ENCODE data around the gene UBN1. TPM values are rescaled to one million over a fixed set of nuclear protein-coding genes. Genes with fewer than 3 reads are reported as not detected.

Gene UBN1
- total RNA-seq, 1 experiment from 2014 or later: 36.2 TPM

DNA sequence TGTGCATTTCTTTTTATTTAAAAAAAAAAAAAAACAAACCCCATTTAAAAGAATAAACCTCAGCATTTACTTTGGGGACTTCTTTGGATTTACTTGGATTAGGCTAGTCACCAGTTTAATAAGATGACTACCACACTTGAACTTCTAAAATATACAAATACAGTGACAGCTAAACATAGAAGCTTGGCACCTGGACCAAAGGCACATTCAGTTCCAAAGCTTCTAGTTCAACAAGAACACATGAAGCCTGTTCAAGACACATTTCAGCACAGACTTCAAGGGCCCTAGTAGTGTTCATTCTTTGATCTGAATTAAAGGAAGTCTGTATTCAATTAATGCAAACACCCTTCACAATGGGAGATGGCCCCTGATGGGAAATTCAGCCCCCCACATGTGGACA lies 33.2 kb upstream of the UBN1 start:
- DNase-seq (ENCODE audit: low read depth): no peak

DNA sequence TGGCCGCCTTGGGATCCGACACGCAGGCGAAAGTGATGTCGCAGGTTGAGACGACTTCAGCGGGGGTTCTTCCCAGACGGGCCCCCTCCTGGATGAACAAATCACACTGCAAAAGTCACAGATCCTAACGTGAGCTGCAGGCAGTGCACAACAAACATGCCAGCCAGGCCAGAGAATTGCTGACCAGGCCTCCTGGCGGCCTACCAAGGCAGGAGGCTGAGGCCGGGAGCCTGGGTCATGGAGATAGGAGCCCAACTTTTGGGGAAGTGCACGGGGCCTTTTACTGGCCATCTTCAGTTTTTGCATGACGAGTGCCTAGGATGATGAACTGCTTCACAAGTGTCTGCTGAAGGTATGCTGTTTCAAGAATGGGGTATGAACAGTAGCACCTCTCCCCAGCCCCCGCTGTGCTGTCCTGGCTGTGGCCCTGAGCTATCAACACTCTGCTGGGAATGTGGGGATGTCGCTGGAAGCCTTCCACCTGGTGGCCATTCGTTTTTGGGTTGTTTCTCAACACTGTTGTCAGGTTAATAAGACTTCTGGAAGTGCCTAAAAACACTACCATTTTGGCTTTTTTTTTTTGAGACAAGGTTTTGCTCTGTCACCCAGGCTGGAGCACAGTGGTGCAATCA lies 32.6 kb upstream of the UBN1 start:
- no peak for DNase-seq (ENCODE audit: low read depth)

DNA sequence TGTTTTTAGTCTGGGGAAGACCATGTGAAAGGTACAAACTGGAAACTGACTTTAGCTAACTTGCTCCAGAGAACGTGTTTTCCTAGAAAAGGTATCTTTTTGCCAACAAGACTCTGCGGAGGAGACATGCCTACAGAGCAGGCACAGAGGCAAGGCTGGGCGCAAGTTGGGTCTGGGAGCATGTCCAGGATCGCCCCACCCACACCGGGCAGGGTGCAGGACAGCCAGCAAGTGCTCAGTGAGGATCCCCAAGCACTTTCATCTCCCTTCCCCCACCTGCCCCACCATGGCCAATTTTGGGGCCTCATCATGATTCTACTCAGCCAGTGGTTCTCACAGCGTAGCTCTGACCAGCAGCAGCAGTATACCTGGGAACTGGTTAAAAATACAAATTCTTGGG lies 26.6 kb upstream of the UBN1 start:
- DNase-seq (ENCODE audit: low read depth): no peak

DNA sequence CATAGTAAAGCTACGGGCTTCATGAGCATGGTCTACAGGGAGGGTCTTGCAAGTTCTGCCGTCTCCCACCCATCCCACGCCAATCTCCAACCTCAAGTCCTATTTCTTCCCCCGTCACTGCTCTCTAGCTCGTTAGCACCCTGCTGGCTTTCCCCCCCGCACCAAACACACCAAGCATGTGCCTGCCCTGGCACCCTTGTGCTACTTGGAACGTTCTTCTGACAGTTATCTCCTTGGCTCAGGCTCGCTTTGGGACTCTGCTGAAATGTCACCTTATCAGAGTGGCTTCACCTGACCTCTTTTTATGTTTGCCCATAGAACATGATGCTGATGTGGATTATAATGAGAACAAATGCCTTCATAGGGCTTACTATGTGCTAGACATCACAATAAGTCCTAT lies 22.1 kb upstream of the UBN1 start:
- no peak for DNase-seq (ENCODE audit: low read depth)

DNA sequence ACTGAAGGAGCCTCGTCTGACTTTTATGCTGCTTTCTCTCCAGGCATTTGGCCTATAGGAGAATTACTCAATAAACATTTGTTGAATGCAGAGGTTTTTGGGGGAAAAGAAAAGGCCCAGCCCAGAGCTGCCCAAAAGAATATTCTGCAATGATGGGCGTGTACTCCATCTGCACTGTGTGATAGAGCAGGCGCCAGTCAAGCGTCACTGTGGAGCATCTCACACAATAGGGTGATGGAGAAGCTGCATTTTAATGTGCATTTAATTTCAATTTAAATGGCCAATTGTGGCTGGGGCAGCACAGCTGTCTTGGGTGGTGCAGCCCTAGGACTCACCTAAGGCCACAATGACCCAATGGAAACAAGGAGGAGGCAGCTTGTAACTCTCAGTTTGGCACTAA lies 20.8 kb upstream of the UBN1 start:
- DNase-seq (ENCODE audit: low read depth): no peak

DNA sequence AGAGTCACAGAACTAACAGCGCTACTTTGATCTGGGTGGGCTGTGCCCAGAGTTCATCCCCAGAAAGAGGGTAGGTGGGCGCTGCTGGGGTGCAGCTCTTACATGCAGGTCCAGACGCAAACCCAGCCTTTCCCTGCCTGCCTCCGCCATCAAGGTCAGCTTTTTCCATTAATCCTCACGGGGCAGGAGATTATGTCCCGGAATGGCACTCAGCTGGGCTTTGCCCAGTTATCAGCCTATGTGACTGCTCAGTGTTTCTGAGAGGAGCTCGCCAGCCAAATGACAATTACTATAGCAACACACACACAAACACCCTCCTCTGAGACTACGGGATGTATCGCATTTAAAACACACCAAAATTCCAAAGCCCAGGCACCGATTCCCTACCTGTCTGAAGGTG lies 20.3 kb upstream of the UBN1 start:
- no peak for DNase-seq (ENCODE audit: low read depth)

DNA sequence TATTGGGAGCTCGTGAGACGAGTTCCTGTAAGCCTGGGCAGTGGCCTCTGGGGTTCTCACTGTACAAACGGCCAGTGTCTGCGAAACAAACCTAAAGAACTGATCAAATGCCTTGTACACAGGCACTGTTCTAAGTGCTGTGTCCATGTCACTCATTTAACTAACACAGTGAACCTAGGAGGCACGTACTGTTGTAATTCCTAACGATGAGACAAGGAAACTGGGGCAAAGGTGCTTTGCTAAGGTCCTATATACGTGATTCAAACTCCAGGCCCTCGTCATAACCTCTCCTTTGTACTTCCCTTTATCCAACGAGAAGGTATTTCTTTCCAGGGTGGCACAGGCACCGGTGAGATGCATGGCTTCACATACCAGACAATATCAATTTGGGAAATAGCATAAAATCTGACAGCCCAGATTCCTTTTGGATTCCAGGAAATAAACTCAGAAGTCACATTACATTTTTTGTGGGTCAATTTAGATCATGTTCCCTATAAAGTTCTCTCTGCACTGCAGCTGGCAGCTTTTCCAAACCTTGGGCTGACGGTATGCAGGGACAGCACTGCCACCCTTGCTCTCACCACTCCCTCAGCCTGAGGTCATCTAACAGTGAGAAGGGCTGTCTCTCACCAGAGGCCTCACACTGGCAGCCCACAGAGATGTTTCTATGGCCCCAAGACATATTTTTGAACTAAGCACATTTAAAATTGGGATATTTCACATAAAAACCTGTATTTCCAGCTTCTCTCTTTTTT lies 18.5 kb upstream of the UBN1 start:
- DNase-seq (ENCODE audit: low read depth): no peak

DNA sequence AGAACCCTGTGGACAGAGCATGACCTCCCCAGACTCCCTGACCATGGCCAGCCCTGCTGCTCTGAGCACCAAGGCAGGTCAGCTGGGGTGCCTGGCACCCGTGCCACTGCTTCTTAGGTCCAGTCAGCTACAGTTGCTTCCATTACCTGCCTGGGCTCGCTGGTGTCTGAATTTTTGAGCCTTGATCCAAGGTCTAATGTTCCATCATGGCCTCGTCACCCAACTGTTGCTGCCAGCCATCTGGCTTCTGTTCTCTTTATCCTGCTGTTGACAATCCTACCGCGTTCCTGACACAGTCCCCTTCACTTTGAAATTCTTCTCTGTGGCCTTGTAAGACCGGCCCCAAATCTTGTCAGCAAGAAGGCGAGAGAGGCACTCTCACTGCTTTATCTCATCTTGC lies 16.9 kb upstream of the UBN1 start:
- no peak for DNase-seq (ENCODE audit: low read depth)

DNA sequence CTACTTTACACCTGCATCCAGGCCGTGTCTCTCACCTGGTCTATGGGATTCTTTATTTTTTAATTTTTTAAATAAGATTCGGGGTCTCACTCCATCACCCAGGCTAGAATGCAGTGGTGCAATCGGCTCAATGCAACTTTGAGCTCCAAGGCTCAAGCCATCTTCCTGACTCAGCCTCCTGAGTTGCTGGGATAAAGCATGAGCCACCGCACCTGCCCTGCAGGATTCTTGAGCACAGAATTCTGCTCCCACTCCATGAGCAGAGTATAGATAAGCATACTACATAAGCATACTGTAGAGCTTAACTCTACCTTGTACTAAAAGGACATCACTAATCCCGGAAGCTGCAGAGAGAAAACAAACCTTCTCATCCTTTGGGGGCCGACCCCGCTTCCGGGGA lies 15.7 kb upstream of the UBN1 start:
- no peak for DNase-seq (ENCODE audit: low read depth)

DNA sequence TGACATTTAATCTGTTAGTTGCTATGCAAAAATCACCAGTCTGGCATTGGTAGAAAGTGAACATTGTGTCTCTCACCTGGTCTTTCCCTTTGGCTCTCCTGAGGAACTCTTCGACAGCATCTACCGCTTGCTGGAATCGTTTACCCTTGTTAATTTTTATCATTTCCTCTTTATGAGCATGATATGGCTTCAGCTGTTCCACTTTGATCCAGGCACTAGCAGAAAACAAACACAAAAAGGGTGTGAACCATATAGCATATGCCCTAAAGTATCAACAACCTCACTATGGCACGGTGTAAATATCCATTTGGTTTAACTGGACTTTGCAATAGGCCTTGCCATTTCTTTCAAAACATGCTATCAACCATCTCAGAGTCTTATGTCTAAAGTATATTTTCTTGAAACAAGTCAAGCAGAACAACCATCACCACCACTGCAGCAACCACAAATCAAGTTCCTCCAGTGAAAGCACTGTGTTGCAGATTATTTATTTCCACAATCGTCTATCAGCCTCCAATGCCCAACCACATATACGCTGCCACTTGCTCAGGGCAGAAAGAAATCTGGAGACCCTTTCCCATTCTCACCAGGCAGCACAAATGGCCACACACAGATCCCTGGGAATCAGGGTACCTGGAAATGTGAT lies 14.5 kb upstream of the UBN1 start:
- no peak for DNase-seq (ENCODE audit: low read depth)

DNA sequence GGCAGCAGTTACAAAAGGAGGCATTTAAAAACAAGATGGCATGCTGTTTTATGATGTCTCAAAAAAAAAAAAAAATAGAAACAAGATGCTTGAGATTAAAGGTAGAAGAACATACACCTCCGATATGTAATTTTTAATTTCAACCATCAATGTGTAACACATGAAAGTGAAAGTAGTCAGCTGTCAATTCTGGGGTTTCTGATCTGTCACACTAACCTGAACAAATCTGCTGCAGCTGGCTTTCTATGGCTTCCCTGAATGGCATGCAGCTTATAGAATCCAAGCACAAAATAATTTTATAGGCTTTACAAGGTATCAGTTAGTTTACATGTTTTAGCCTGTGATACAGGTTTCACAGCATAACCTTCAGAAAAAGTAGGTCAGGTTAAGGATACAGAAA lies 13.7 kb upstream of the UBN1 start:
- DNase-seq (ENCODE audit: low read depth): no peak

DNA sequence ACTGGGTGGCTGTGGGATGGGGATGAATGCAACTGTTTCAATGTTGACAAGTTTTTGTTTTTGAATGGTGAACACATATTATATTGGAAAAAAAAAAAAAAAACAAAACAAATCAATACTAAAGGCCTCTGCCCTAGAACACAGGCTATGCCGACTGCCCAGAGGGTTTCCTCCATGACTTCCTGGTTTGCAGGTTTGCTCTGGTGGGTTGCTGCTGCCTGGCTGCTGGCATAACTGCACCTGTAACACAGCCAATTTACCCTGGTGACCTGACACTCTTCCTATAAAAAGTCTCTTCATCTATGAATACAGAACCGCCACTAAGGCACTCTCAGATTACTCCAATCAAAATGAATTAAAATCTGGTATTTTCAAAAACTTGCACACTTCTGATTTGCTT lies 10.6 kb upstream of the UBN1 start:
- DNase-seq (ENCODE audit: low read depth): no peak

DNA sequence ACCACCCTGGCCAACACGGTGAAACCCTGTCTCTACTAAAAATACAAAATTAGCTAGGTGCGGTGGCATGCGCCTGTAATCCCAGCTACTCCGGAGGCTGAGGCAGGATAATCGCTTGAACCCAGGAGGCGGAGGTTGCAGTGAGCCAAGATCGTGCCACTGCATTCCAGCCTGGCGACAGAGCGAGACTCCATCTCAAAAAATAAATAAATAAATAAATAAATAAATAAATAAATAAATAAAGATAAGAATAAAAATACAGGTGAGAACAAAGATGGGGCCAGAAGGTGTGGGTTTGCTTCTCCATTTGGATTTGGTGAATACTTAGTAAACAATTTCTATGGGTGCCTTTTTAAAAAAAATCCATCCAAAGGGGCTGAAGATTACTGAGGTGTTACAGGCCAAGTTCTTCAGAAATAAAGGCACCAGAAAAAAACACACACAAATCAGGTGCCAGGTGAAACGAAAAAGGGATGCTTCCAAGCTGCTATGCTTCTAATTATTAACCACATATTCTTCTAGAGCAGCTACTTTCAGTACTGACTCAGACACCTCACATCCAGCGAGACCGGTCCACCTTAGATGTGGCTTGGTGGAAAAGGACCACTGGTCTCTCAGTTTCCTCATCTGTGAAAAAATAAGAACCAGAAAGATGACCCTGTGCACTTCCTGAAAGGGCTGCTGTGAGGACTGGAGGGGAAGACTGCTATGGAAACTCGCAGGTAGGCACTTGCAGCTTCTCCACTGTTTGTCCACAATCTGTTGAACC lies 9.4 kb upstream of the UBN1 start:
- DNase-seq (ENCODE audit: low read depth): no peak

DNA sequence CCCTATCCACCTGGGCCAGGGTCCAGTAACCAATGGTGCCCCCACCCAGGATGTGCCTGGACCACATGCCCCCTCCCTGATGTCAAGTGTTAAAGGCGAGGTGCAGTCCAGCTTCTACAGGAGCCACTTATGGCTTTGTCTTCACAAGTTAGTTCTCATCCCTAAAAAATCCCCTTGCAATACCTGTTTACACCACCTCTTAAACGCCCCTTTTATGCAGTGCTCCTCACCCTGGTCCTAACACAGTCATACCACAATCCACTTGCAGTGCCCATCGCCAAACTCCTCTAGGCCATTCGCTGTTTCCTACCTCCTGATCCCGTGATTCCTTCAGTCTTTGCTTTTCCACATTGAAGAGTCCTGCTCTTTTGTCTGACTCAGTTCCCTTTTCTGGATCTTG lies 7.3 kb upstream of the UBN1 start:
- no peak for DNase-seq (ENCODE audit: low read depth)

DNA sequence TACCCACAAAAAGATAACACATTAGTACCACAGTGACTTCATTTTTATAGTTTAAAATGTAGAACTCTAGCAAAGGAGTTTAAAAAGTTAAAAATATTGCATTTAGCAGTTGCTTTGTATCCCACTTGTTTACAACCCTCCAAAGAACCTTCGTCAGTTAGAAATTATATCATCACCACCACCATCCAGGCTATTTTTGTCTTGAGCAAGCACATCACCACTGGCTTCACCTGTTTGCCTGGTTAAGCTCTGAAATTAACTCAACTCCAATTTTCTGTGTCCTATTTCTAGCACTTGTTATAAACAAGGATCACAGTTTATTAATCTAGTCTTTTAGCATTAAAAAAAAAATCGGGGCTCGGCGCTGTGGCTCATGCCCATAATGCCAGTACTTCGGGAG lies 6.3 kb upstream of the UBN1 start:
- DNase-seq (ENCODE audit: low read depth): no peak

DNA sequence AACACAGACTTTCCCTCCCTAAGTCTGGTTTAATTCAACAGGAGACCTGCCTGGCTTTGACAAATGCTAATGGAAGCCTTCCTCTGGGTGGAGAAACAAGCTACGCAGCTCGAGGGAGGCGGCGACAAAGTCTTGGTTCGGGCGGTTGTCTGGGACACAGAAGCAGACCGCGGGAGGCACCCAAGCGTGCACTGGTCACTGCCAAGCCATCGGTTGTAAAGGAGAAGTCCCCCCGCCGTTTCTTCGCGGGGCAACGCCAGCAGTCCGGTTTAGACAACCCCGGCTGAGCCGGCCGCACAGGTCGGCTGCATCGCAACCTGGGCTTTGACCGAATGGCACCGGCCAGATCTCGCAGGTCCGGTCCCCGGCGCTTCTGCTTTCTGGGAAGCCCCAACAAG lies 779 bp upstream of the UBN1 start:
- DNase-seq (ENCODE audit: low read depth): peak; percentile 31

DNA sequence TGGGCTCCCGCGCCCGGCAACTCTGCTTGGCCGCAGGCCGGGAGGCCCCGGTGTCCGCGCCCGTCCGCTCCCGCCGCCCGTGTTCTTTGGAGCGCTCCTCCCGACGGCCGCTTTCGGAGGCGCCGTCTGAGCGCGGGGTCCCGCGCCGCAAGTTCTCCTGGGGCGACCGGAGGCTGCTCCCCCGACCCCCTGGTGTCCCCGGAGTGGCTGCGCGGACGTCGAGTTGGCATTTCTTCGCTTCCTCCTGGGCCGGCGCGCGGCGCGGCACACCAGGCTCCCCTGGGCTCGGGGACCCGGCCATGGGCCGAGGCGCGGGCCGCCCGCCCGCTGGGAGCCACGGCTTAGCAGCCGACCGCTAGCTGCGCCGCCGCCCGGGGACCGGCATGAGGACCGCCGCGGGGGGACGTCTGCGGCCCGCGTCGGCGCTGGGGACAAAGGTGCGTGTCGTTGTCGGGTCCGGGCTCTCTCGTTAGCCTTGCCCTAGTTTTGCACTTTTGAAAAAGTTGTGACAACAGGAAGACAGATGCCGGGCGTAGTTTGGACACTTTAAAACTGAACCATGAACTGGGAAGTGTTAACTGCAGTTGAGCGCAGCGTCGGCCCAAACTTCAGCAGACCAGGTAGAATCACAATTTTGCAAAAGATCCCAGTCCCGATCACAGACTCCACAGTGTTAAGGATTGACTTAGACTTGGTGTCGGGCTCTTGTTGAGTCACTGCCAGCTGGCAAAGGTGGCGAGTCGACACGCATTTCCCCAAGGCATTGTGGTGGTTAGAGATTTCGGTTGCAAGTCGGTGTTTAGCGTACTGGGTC lies 700 bp downstream of the UBN1 start:
- peak; percentile 56 for DNase-seq (ENCODE audit: low read depth)

DNA sequence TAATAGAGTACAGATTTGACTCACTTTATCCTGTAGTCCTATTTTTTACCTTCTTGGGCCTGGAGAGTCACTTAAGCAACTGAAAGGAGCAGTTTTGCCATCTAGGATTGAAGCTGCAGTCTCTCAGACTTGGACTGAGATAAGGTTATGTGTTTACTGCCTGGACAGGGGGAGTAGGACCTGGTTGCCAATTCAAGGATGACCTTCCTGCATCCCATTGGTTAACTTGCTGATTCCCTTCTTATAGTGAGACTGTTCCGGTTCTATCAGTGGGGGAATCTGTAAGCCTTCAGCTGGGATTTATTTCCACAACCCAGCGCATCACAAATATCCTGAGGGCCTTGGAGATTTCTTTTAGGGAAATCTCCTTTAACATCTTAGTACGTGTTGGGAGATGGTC lies 2.9 kb downstream of the UBN1 start:
- DNase-seq (ENCODE audit: low read depth): no peak

DNA sequence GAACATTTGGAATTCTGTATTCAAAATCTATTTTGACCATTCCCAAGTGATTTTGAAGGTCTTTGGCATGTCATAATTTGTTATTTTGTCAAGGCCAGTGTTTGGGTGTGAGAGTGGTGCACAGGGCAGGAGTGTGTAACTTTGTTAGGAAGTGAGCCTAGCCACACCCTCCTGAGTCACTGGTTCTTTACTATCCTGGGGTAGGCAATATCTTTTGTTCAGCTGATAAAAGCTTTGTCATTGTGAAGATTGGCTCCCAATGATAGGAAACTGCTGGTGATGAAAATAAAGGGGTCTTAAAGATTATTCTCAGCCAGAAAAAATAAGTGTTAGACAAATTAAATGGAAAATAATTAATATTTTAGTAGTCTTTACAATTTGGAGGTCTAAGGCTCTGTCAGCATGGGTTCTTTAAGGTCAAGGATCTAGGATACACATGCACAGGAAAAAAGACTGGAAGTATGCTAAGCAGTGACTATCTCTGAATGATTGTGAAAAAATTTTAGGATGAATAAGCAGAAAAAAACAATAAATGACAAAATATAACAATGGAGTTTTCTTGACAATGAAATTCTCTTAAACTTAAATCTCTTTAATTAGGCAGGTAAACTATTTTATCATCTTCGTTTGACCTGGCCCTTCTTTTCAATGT lies 5.1 kb downstream of the UBN1 start:
- peak; percentile 73 for DNase-seq (ENCODE audit: low read depth)

DNA sequence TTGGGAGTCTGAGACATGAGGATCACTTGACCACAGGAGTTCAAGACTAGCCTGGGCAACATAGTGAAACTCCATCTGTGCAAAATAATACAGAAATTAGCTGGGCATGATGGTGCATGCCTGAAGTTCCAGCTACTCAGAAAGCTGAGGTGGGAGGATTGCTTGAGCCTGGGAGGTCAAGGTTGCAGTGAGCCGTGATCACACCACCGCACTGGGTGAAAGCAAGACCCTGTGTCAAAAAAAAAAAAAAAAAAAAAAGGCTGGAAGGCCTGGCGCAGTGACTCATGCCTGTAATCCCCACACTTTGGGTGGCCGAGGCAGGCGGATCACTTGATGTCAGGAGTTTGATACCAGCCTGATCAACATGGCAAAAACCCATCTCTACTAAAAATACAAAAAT lies 8.1 kb downstream of the UBN1 start:
- no peak for DNase-seq (ENCODE audit: low read depth)

DNA sequence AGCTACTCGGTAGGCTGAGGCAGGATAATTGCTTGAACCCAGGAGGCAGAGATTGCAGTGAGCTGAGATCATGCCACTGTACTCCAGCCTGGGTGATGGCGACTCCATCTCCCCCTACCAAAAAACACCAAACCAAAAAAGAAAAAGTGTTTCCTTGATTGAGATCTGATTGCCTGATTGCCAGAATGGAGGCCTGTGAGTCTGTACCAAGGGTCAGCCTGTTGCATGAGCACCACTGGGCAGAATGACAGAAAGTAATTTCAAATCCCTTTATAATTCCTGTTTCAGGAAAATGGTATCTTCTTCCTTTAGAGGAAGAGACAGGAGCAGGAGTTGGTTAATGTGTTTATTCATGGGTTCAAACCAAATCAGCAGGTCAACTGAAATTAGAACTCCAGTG lies 8.5 kb downstream of the UBN1 start:
- DNase-seq (ENCODE audit: low read depth): no peak

All from HT1080 (cell line).